Fibroblast of skin of left biceps (primary cell): ENCODE results near the gene KRTAP20-3.

ENCODE experiments used
- DNase-seq, 2 experiments: peaks; one replicate each; pipeline ENCODE4 v3.0.0-alpha.2; 2013; ENCODE audit warnings: low read depth in 2 of 2

The KRTAP20-3 gene

DNA sequence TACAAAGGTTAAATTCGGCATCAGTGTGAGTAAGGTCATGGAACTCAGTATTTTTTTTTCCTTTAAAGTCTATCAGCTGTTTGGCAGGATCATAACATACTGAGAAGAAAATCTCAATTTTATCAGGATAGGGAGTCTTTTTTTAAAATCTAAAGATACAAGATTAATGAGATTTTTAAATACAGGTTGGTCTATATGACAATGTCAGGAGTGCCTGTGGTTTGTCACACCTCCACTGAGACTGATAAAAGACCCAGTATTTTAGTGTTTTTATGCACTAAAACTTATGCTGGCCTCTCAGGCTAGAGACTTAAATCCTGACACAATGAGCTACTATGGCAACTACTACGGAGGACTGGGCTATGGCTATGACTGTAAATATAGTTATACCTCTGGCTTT, at the start of gene KRTAP20-3:
Gene KRTAP20-3 (plus strand): TSS at position 301 of the 400 bp plus-strand sequence.
- DNase-seq = no peak

DNA sequence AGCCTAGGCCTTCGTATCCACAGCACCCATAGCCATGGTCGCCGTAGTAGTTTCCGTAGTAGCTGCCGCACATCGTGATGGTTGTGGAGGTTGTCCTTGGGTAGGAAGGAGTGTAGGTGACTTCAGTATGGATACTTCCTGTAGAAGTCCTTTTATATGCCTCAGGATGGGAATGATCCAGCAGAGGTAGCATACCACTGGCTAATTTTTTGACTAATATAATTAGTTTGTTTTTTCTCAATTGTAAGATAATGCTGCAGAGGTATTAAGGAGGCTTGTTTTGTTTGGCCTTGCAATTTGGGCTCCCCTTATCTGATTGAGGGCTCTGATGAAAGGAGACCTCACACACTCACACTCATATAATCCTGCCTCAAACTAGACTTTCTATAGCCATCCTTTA, 43.9 kb upstream of the KRTAP20-3 start, which contains the start of gene KRTAP6-2:
Gene KRTAP6-2 (minus strand): TSS at position 101 of the 400 bp plus-strand sequence. CDS start 28 bp downstream, at position 73.
- no peak for DNase-seq

DNA sequence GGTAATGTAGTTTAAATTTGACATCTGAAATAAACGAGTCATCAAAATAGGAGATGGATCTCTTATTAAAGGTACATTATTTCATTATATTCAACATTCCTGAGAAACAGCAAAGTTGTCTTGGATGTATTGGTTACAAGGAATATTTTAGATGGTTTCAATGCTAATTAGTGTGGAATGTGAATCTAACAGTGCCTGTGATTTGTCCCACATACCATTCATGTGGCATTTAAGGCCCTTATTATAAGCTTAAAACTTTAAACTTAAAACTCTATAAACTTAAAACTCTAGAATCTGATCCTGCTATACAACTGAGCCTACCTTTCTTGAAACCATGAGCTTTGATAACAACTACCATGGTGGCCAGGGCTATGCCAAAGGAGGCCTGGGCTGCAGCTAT, 41.9 kb upstream of the KRTAP20-3 start, which contains the start of gene KRTAP22-1:
Gene KRTAP22-1 (plus strand): TSS at position 301 of the 400 bp plus-strand sequence.
- DNase-seq = no peak

DNA sequence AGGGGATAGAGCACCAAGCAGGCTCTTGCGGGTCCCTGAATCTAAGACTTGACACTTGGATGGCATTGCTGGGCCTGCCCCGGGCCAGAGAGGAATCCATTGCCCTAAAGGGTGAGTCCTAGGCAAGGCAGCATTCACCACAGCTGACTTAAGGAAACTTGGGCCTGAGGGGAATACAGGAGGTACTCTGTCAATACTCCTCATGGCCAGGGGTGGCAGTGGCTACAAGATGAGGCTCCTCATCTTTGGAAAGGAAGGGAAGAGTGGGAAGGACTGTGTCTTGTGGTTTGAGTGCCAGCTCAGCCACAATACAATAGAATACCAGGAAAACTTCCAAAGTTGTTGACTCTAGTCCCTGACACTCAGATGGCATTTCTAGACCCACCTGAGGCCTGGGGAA, 36.7 kb upstream of the KRTAP20-3 start:
- DNase-seq = no peak

DNA sequence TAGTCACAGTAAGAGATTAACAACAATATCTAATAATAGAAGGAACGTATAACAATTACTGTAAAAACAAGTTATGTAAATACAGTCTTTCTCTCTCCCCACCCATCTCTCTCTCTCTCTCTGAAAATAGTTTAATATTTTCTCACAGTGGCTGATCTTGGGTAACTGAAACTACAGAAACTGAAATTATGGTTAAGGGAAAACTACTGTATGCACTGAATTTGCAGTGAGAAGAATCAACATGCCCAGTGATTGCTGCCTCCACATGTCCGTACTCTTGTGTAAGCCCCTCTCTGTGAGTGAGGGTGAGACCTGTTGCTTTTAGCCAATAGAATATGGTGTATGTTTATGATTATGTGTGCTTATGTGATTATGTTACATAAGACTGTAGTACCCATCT, 30.5 kb upstream of the KRTAP20-3 start:
- no peak for DNase-seq

DNA sequence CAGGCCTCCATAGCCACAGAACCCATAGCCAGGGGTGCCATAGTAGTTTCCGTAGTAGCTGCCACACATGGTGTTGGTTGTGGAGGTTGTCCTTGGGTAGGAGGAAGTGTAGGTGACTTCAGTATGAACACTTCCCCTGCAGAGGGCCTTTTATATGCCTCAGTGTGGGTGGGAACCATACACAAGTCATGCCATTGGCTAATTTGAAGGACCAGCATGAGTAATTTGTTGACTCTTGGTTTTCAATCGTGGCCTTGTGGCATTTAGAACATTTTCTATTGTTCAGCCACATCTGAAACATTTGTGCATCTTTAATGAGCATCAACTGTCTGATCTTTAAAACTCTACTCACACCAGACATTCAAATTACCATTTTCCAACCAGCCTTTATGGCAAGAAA, 28.8 kb upstream of the KRTAP20-3 start, which contains the start of gene KRTAP6-1:
Gene KRTAP6-1 (minus strand): TSS at position 95 of the 400 bp plus-strand sequence. CDS start 26 bp downstream, at position 69.
- DNase-seq = no peak

DNA sequence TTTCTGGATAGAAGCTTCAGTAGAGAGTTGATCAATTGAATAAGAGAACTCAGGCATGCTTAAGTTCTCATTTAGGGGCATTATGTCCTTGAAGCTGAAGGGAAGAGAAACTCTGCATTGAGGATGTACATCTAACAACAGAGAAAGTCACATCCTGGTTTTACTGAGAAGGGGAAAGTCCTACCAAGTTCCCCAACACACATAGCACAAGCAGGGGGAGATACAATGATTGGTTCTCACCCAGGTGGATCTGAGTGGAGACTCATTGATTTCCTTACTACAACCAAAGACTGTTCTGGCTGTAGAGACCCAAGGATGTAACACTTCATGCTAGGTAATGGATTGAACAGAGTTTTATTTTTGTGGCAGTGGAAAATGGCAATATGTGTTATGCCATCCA, 27.5 kb upstream of the KRTAP20-3 start:
- DNase-seq = no peak

DNA sequence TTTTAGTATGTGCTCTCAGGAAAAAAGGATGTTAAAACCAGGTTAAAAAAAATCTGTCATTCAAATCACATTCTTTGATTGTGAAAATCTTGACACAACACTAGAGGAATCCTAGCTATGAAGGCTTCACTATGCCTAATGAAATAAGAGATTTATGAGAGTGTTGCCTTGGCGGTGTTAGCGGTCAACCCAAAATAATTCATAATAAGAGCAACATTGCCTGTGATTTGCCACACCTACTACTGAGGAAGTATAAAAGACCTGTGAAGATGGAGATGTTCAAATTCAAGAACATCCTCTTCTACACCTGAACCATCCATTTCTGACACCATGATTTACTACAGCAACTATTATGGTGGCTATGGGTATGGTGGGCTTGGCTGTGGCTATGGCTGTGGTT, 26.5 kb upstream of the KRTAP20-3 start, which contains the start of gene KRTAP20-1:
Gene KRTAP20-1 (plus strand): TSS at position 301 of the 400 bp plus-strand sequence. CDS start 30 bp downstream, at position 331.
- DNase-seq = no peak

DNA sequence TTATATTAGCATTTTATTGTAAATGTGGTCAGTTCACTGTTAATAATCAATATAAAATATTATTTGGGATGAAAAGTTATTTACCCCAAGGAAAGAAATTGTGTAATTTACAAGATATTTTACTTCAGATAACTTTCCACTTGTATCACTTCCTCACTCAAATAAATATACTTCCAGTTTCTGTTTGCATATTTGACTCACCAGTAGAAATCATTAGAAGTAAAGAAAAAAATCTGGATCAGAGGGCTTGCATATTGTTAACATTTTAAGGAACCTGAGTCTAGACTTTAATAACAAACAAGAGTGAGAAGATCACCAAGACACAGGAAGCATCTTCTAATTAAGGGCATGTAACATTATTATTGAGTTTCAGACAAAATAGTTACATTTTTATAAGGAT, 22.6 kb upstream of the KRTAP20-3 start:
- no peak for DNase-seq

DNA sequence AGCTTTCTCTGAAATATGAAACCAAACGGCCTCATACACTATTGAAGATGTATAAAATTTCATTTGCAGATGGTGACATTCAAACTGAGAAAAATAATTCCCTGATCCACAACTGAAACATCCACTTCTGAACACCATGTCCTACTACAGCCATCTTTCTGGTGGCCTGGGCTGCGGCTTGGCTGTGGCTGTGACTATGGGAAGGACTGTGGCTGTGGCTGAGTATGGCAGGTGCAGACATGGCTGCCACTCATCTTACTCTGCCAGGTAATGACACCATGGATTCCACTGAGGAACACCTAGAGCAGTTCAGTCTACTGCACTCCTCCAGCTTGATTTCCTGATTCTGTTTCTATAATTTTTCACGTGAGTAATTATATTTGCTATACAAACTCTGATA, 22.1 kb upstream of the KRTAP20-3 start, which contains the start of gene KRTAP20-4:
Gene KRTAP20-4 (plus strand): TSS at position 106 of the 400 bp plus-strand sequence.
- DNase-seq = no peak

DNA sequence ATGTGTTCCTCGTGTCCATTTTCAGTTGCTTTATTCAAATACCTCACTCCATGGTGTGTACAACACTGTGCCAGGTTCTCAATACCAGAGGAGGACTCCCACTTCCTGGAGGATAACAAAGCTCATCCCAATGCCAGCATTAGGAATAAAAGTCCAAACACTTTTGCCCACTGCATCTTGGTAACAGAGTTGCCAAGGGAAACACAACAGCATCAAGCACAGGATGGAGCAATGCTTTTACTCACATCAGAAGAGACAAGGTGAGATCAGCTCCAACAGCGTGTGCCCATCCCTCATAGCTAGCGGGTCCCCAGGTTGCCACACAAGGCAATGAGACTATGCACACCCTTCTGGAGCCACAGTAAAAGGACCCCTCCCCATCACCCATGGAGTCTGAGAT, 19.3 kb upstream of the KRTAP20-3 start:
- no peak for DNase-seq

DNA sequence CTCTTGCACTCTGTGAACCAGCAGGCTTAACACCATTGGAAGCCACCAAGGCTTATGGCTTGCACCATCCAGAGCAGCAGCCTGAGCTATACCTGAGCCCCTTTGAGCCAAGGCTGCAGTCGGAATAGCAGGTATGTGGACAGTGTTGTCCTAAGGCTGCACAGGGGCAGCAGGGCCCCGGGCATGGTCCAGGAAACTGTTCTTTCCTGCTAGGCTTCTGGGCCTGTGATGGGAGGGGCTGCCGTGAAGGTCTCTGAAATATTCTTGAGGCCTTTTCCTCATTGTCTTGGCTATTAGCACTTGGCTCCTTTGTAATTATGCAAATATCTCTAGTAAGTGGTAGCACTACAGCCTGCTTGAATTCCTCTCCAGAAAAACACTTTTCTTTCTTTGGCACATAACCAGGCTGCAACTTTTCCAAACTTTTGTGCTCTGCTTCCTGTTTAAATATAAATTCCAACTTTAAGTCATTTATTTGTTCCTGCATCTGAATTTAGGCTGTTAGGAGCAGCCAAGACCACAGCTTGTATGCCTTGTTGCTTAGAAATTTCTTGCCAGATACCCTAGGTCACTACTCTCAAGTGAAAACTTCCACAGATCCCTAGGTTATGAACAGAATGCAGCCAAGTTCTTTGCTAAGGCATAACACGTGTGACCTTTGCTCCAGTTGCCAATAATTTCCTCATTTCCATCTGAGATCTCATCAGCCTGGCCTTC, 17.1 kb upstream of the KRTAP20-3 start:
- DNase-seq = no peak

DNA sequence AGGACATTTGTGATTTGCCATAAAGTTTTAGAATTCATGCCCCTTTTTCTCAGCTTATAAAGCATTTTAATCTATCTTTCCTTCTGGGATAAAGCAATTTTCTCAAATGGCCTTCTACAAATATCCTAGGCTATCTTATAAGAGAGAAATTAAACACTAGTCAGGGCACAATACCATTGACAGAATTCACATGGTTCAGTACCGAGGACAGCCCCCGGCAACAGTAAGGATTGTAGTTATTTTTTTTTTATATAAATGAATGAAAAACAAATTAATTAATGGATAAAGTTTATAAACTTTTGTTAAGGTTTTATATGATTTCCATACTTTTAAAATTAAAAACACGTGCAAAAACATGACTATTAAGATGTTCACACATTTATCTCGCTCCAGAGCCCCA, 14.6 kb upstream of the KRTAP20-3 start:
- DNase-seq = no peak

DNA sequence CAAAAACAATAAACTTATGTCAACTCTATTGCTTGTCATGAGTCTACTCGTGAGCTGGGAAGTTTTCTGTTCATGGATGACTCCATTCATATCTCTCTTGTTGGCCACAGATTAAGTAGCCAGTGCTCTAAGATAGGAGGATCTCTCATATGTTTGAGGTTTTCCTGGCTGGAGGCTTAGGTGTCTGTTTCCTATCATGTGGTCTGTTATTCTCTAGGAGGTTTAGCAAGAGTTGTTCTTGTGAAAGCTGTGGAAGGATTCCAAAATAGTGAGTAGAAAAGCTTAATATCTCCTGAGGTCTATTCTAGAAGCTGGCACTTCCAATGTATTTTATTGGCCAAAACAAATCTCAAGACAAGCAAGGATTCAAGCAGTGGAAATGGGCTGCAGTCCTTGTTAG, 13.5 kb upstream of the KRTAP20-3 start:
- no peak for DNase-seq

DNA sequence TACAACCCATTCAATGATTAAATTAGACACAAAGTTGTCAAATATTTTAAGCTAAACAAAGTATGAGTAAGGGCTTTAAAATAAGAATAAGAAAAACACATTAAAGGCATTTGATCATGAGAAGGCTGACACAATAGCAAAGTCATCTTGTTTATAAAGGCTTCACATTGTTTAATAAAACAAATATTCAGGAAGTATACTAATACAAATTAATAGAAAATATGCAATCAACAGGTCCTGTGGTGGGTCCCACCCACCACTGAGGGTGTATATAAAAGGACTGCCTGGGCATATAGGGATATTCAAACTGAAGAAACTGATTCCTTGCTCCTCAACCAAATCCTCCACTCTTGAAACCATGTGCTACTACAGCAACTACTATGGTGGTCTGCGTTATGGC, 7.8 kb upstream of the KRTAP20-3 start, which contains the start of gene KRTAP20-2:
Gene KRTAP20-2 (plus strand): TSS at position 301 of the 400 bp plus-strand sequence. CDS start 58 bp downstream, at position 359.
- DNase-seq = no peak

DNA sequence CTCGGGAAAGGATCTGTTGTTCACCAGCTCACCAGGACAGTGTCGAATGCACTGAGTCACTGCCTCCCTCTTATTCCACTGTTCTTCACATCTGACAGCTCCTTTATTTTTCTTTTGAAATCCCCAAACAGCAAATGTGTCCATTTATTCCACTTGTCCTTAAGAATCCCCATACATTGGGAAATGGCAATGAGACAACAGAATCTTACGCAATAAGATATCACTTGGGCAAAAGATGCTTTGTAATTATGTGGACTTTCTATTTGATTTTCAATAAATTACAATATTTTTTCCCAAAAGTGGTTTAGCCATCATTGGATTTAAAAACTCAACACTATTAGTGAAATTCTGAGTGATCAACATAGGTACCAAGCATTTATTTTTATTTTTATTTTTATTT, 4.0 kb upstream of the KRTAP20-3 start:
- DNase-seq = no peak

DNA sequence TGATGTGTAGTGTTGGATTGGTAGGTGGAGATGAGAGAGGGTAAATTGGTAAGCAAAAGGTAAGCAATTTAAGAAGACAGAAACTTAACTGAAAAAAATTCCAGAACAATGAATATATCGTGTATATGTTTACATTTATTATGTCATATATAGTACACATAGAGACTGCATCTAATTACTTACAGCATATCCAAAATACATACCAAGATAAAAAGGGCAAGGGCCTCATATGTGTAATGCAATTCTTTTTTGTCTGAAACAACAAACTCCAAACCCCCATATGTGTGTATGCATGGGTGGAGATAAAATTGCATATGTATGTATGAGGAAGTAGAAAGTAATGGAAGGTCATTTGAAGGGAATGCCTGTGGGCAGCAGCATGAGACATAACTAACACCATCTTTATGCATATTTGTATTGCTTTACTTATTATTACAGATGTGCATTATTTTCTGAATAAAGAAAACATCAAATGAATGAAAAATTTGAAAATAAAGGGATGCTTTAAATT, 4.3 kb downstream of the KRTAP20-3 start:
- no peak for DNase-seq

DNA sequence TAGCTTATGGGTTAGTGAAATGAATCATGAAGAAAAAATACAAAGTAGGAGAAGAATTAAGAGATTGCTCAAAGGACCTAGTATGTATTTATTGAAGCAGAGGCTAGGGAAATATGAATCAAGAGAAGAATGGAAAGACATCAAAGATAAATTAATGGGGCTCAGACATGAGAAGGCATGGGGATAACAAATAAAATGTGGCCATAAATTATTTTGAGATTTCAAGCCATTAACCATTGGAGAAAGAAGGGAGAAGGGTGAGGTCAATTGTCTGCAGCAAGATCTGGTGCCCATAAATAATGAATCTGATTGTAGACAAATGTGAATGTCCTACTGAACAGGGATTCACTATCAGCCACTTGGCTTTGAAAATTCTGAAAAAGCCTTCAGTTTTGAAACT, 10.2 kb downstream of the KRTAP20-3 start:
- no peak for DNase-seq

DNA sequence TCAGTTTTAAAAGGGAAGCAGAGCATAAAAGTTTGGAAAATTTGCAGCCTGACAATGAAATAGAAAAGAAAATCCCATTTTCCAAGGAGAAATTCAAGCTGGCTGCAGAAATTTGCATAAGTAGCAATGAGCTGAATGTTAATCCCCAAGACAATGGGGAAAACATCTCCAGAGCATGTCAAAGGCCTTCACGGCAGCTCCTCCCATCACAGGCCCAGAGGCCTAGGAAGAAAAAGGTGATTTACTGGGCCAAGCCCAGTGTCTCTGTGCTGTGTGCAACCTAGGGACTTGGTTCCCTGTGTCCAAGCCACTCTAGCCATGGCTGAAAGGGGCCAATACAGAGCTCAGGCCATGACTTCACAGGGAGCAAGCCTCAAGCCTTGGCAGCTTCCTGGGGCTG, 26.1 kb downstream of the KRTAP20-3 start:
- no peak for DNase-seq

DNA sequence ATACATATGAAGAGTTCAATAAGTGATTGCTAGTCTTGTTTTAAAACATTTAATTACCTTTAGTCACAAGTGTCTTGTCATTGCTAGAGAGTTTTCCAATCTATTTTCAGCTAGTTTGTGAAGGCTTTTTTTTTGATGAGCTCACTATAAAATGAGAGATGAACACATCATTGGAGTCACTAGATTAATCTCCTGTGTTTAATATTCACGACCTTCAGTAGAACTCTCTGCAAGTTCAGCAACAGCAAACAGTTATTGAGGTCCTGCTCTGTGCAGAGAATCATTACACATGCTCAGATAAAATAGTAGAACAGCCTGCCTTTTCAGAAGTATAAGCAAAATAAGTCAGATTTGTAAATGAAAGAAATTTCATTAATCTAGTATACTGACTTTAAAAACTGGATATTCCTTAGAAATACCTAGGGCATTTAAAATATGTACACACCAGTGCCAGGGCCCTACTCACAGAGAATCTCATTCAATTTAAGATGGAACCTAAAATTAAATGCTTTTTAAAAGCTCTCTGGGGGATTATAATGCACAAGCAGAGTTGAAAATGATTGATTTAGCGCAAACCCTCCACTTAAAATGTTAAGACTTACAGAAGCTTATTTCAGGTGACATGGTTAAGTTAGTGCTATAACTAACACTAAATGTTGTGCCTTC, 30.5 kb downstream of the KRTAP20-3 start:
- DNase-seq = no peak

DNA sequence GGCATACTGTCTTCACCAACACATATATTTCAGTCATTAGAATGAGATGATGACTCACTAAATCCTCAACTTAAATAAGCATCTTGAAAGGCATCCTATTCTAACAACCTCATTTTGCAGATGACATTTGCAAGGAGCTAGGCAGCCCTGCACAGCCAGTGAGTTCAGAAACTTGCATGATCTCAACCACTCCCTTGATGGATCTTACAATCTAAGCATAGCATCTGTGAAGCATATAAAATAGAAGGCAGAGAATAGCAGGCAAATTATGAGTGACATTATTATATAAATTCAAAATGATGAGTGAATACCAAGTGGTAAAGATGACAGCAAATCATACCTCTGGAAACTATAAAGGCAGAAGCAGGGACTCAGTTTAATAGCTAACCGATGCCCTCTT, 31.6 kb downstream of the KRTAP20-3 start:
- no peak for DNase-seq

DNA sequence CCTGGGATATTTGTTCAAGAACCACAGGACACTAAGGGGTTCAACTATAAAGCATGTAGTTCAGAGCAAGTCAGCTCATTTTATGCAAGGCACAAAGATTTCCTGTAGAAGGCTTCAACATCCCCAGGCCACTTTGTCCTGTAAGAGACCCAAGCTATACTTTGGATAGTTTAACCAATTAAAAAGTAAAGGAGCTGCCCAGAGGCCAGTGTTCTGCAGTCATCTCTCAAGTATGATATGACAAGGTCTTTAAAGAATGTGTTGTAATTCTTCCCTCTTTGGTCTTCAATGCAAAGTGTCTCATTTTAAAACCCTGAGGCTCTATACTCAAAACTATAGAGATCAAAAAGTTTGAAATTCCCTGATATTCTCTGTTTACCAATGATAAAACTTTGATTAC, 34.1 kb downstream of the KRTAP20-3 start:
- DNase-seq = no peak

DNA sequence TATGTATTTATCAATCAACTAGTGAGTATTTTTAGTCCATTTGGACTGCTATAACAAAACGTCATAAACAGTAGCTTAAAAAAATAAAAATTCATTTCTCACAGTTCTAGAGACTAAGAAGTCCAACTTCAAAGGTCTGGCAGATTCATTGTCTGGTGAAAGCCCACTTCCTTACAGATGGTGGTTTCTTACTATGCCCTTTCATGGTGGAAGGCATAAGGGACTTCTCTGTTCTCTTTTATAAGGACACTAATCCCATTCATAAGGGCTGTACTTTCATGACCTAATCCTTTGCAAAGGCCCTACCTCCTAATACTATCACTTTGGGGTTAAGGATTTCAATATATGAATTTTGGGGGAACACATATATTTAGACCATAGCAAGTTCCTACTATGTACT, 37.9 kb downstream of the KRTAP20-3 start:
- DNase-seq = no peak
